NCI-H510A treated with DMSO at 0.1 percent for 48 hours (cell line): ENCODE data around the gene CHST8.
"Not testable (repeated sequence)": the region's sequence is repeated elsewhere in the genome, so short reads cannot be mapped to it uniquely, and the experiment has no call there.

Source experiments
- DNase-seq: peaks from one replicate; lab custom pipeline; 2025; lab: John Stamatoyannopoulos, UW

The CHST8 gene, protein sequence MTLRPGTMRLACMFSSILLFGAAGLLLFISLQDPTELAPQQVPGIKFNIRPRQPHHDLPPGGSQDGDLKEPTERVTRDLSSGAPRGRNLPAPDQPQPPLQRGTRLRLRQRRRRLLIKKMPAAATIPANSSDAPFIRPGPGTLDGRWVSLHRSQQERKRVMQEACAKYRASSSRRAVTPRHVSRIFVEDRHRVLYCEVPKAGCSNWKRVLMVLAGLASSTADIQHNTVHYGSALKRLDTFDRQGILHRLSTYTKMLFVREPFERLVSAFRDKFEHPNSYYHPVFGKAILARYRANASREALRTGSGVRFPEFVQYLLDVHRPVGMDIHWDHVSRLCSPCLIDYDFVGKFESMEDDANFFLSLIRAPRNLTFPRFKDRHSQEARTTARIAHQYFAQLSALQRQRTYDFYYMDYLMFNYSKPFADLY

DNA sequence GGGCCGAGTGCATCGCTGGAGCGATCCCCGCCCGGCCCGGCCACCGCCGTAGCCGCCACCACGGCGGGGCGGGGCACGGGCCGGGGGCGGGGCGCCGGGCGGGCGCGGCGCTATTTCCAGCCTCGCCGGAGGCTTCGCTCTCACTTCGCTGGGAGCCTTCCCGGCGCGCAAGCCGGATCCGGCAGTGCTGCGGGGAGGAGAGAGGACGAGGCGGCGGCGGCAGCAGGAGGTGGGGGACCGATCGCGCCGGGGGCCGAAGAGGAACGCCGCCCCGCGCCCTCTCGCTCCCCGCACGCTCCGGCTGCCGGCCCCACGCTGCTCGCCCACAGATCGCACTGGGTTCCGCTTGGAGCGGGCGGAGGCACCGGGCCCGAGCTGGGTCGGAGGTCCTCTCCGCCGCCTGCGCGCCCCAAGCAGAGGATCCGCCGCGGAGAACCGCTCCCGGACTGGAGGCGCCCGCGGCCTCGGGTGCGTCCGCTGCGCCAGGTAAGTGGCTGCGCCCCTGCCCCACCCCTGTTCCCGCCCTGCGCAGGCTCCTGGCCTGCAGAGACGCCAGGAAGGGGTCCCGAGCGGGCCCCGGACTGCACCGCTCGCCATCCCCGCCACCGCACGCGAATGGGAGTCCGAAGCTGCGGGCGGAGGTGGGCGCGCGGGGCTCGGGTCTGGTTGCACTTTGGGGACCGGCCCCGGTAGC lies at the start of gene CHST8:
CHST8 (plus strand) TSS at position 143 of the 694 bp plus-strand sequence. CDS start 67,309 bp downstream, outside the sequence.
- peak; percentile 1 for DNase-seq

DNA sequence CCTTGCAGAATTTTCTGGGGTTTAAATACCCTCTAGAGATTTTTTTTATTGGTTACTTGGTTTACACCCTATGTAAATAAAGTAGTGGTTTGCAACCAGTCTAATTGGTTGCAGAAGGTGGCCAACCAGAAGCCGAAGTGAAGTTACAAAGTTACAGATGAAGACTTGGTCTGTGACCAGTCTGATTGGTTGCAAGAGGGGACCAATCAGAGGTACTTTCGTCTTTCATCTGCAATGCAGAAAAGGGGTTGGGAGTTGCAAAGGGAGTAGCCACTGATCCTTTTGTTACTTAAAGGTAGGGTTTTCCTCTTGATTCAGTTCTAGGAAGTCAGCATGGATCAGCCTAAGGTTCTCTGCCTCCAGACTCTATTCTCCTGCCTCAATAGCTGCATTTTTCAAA lies 48.8 kb upstream of the CHST8 start:
- DNase-seq: no peak

DNA sequence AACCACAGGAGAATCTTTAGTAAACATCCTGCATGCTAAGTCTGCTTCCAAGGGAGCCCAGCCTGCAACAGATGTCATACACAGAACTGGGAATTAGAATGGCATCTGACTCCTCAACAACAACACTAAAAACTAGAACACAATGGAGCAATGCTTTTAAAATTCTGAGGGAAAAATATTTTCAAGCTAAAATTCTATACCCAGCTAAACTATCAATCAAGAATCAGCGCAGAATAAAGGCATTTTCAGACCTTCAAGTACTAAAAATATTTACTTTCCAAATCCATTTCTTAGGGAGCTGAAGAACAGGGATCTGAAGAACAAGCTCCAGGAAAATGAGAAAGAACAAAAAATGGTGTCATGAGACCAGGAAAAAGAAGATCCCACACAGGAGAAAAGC lies 46.9 kb upstream of the CHST8 start:
- no peak for DNase-seq

DNA sequence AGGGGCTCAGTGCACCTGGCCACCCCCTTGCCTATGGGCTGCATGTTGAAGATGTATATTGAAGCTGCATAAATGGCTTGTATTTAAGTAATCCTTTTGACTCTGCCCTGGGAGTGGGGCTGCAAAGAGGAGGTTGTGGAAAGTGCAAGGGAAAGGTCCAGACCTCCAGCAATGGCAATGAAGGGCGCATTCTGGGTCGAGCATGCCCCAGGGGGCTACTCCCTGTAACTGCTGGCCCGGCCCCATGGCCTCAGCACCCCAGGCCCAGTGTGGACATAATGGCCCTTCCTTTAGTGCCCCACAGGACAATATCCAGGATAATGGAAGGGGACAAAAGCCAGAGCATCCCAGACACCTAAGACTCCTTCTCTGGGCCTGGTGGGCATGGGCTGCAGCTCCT lies 43.1 kb upstream of the CHST8 start:
- no peak for DNase-seq

DNA sequence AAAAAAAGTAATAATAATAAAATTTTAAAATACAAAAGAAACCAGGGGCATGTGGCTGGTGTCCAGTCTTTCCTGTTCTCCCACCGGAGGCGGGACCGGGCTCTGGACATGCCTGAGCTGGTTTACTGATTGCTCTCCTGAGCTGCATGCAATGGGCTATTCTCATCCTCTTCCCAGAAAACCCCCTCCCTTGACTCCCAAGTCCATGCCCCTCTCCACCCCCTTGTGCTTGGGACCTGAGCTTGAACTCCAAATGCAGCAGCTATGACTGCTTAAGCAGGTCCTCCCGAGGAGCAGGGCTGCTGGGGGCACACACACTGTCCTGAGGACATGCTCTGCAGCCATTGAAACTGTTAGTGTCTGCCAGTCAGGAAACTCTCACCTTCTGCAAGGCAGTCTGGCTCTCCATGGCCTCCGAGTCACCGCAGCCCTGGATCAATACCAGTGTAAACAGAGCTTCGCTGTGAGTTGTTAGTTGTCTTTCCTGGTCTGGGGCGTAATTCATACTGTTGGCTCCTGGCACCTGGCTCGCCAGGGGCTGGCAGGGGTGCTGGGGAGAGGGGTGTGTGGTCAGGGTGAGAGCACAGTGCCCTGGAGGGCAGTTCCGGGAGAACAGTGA lies 41.6 kb upstream of the CHST8 start:
- DNase-seq: no peak

DNA sequence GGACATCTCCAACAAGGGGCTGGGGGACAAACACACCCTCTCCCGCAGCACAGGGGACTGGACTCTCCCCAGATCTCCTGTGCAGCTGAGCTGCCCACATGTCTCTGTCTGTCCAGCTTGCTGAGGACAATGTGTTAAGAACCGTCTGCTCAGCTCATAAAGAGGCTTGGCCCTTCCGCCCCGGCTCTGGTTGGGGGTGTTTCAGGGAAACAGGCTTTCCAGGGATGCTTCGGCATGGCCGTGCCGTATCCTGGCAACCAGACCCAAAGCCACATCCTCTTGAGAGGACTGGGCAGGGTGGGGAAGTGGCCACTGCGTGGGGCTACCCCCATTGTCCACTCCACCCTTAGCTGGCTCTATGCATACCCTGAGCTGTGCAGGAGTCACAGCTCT lies 41.1 kb upstream of the CHST8 start:
- no peak for DNase-seq

DNA sequence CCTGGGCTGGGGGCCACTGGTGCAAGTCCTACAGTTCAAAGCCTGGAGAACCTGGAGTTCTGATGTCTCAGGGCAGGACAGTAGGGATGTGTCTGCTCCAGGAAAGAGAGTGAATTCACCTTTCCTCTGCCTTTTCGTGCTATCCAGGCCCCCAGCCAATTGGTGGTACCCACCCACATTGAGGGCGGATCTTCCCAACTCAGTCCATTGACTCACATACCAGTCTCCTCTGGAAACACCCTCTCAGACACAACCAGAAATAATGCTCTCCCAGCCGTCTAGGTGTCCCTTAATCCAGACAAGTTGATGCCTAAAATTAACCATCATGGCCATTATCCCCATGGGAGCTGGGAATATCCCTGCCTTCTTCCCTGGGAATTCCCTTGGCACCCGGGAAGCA lies 38.8 kb upstream of the CHST8 start:
- DNase-seq: no peak

DNA sequence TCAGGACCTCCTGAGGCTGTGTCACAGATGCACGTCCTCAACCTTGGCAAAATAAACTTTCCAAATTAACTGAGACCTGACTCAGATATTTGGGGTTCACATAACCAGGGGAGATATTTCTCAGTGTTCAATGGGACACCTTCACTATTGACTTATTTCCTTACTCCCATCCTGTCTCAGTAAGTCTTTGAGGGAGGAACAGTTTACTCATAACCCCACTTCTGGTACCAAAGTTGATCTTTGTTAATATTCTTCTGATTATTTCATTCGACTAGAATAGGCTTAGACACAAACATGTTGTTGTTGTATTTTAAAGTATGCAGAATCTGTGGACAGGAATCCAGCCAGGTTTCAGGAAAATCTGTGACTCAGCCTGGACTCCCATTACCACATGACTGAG lies 34.6 kb upstream of the CHST8 start:
- DNase-seq: no peak

DNA sequence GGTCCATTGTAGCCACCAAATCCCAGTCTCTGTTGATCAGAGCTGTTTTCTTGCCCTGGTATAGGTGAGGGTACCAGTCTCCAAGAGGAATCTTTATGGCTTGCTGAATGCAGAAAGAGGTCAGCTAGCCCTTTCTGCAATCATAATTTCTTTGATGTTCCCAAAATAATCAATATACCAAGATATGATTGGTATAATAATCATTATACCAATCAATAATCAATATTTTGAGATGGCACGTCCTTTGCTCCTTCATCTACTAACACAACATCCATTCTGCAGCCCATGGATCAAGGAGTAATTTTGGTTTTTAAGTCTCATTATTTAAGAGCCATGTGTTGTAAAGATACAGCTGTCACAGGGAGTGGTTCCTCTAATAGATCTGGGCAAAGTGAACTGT lies 31.5 kb upstream of the CHST8 start:
- no peak for DNase-seq

DNA sequence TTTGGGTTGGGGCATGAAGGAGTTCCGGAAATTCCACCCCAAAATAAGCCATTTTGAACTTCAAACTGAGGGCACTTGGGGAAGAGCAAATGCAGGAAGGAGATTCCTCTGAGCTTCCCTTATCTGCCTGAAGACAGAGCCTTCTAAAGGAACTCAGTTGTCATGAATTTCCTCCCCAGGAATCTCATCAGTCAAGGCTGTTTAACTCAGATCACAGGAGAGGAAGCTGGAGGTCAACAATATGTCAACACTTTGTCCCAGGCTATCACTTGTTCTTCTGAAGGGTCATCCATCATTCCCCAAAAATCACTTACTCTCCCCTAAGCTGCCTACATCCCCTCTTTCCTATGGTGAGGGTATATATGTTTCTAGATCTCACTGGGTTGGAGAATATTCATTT lies 26.0 kb upstream of the CHST8 start:
- DNase-seq: no peak

DNA sequence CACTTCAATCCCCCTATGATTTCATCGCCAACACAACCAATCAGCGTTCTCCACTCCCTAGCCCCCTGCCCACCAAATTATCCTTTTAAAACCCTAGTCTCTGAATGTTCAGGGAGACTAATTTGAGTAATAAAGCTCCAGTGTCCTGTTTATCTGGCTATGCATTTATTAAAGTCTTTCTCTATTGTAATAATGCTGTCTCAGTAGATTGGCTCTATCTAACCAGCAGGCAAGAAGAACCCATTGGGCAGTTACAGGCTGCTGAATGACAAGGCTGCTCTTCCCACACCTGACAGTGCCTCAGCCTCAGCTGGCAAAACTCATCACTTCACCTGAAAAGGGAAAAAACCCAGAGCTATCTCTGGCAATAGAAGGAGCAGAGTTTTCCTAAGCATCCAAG lies 20.2 kb upstream of the CHST8 start:
- no peak for DNase-seq

DNA sequence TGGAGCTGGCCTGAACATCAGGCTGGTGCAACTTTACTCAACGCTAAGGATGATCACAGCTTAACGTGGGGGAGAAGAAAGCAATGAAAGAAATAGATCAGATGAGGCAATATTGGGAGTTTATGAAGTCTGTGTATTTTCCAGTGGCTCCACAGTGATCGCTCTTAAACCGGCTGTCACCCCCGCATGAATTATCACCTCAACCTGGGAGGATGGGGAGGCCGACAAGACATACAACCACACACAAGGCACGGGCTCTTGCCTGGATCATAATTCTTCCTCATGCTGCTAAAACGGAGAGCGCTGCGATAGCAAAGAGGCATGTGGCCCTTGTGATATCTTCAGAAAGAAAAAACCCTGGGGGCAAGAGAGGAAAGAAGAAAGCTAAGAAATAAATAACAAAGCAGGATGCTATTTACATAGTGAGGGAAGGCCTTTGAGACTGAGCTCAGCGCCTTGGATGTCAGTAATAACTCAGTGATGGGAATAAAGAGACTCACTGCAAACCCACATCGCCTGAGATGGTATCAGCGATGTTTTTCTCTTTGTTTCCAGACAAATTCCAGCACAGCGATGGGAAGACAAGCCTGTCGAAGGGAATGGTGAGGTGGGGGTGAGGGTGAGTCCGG lies 19.1 kb upstream of the CHST8 start:
- DNase-seq: no peak

DNA sequence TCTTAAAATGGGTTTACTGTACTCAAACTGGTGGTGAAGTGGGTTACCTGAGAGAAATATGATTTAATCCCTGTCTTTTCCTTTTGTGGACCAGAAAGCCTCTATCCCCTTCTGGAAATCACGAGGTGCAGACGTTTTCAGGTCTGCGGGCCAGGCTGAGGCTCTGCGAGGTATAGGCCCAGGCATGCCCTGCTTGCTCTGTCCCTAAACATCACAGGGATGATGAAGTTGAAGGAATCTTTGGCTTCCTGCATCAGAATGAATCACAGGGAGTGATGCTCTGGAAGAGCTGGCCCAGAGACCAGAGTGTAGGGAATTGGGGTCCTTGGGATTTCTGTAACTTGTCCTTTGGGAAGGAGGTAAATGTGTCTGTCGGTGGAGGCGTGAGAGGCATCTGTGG lies 18.4 kb upstream of the CHST8 start:
- DNase-seq: no peak

DNA sequence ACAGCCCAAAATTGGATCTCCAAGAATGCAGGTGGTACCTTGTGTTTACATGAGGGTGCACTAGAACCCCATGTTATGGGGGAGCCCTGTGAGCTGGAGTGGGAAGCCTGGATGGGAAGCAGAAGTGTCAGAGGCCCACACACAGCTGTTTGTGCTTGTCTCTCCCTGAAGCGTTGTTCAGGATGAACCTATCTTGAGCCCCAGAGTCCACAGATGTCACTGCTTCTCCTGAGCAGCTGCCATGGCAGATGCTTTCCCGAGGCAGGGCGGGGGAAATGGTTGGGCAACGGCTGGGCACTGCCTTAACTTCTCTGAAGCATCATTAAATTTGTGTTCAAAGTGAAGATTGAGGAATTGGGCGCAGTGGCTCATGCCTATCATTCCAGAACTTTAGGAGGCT lies 17.1 kb upstream of the CHST8 start:
- no peak for DNase-seq

DNA sequence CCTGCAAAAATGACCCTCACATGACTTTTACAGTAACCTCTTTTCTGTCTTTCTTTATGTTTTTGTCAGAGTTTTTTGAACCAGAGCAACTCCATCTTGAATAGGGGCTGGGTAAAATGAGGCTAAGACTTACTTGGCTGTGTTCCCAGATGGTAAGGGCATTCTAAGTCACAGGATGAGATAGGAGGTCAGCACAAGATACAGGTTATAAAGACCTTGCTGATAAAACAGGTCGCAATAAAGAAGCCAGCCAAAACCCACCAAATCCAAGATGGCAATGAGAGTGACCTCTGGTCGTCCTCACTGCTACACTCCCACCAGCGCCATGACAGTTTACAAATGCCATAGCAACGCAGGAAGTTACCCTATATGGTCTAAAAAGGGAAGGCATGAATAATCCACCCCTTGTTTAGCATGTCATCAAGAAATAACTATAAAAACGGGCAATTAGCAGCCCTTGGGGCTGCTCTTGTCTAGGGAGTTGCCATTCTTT lies 15.9 kb upstream of the CHST8 start:
- not testable (repeated sequence) for DNase-seq

DNA sequence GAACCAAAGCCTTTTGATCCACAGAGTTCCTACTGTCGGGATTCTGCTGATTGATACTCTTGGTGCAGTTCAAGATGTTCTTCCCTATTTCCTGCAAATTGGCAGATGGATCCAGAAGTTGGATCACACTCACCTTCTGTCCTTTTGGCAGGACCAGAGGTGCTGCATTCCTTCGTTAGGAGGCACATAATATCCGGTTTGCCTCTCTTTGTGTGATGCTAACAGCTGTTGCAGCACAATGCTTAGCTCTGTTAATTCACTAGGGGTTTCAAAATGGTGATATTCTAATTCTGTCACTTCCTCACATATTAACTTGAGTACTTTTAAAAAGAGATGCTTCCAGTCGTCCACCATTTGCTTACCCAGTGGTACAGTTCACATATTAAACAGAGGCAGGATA lies 15.2 kb upstream of the CHST8 start:
- no peak for DNase-seq

DNA sequence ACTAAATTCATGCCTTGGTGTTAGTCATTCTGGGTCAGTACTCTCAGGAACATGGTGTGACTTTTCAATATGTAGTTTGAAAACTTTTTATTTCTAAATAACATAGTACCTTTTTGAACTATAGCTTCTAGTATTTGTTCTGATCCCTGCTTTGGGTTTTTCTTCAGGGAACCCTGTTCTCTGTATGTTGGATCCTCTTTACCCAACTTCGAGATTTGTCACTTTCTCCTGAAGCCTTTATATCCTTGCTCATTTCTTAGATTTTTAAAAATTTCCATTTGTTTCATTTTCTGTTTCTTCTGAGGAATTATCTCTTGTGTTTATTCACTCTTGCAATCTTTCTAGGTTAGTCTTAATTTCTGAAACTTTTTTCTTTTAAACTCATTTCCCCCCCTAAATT lies 12.4 kb upstream of the CHST8 start:
- no peak for DNase-seq

DNA sequence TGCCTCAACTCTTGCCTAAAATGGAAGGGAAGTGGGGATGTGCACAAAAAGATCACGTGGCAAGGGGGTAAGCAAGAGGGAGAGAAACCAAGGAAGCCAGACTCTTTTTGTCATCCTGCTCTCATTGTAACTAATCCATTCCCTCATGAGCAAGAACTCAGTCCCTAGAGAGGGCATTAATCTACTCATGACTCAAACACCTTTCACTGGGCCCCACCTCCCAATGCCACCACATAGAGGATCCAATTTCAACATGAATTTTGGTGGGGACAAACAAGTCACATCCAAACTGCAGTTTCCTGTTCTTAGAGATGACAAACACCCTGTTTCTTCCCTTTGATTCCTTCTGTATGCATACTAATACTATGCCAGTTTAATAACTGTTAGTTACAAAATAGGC lies 11.2 kb upstream of the CHST8 start:
- no peak for DNase-seq

DNA sequence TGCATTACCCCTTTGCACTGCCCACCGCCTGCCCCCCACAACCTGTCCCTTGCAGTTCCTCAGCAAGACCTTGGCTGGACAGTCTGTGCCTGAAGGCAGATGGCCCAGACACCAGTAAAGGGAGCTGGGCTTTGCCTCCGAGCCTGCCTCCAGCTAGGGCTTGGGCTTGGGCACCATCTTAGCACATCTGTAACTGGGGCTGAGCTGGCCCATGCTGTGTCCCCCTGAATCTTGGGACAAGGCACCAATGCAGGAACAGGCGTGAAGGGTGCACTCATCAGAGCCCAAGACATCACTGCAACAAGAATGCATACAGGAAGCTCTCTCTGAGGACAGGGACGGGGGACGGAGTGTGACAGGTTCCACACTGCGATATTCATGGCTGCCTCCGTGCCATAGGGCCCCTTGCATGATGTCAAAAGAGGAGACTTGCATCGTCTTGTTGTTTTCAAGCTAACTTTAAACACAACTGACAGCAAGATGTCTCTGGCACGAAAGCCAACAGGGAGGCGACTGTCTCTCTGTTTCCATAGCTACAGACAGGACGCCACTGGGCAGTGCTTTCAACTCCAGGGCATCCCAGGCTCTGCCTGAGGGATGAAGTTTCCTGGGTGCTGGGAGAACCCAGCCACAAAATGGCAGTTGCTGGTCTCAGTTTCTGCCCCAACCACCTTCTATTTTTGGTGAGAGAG lies 8.7 kb upstream of the CHST8 start:
- no peak for DNase-seq

DNA sequence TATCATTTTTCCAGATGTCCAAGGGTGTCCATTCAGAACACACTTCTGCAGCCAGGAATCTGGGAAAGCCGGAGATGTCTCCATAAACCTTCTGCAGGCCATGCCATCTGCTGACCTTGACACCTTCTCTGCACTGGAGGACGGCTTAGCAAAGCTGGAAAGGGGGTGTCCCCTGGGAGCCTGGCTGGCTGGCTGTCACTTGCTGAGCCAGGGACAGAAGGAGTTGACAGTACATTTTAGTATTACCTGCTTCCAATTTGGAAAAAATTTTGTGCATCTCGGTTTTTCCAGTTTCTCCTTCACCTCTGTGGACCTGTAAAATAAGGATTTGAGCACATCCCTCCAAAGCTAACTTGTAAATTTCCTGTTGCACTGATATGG lies 8.1 kb upstream of the CHST8 start:
- no peak for DNase-seq

DNA sequence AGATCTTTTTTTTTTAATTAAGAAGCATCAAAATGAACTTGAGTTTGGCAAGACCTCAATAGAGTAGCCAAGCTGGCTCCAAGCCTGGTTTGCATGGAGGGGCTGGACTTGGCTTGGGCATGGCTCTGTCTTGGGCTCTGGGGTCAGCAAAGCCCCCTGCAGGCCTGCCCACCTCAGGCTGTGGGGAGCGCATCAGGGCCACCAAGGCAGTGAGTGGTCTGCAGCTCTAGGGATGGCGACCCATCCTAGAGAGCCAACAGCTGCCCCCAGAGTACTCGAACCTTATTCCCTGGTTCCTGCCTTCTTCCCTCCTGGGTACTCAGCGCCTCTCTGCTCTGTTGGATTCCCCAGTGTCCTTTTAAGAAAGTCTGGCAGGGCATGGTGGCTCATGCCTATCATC lies 5.4 kb upstream of the CHST8 start:
- DNase-seq: no peak

DNA sequence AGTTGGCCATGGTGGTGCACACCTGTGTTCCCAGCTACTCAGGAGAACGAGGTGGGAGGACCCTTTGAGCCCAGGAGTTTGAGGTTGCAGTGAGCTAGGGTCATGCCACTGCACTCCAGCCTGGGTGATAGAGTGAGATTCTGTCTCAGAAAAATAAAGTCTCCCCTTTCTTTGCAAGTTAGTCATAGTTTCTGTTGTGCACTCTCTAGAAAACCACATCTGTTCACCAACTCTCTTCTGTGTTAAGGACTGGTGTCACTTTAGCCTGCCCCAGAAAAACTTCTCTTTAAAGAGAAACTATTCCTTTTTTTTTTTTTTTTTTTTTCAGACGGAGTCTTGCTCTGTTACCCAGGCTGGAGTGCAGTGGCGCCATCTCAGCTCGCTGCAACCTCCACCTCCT lies 4.9 kb upstream of the CHST8 start:
- DNase-seq: no peak
